ENCODE data around the gene CSRNP3. TPM values are rescaled to one million over a fixed set of nuclear protein-coding genes. Genes with fewer than 3 reads are reported as not detected.

CSRNP3 gene
- total RNA-seq, 1 donor from 2014 or later = 14.6 TPM

GRCh38 chr2:165508927-165509326 is 39.4 kb downstream of the CSRNP3 start:
- Mint-ChIP-seq H3K4me1 (ENCODE audit: unreplicated experiment) (no peaks in the 10 kb centered on the region), H3K27ac (ENCODE audit: unreplicated experiment) (no peak overlapping the region), H3K4me3 (ENCODE audit: unreplicated experiment) (no peak overlapping the region), H3K9me3 (ENCODE audit: unreplicated experiment) (no peaks in the 10 kb centered on the region), H3K36me3 (ENCODE audit: low read depth, unreplicated experiment) (peaks cover 6% of the 10 kb centered on the region), H3K27me3 (ENCODE audit: unreplicated experiment) (peaks cover 2% of the 10 kb centered on the region)
- TF ChIP-seq, protein P1, sequence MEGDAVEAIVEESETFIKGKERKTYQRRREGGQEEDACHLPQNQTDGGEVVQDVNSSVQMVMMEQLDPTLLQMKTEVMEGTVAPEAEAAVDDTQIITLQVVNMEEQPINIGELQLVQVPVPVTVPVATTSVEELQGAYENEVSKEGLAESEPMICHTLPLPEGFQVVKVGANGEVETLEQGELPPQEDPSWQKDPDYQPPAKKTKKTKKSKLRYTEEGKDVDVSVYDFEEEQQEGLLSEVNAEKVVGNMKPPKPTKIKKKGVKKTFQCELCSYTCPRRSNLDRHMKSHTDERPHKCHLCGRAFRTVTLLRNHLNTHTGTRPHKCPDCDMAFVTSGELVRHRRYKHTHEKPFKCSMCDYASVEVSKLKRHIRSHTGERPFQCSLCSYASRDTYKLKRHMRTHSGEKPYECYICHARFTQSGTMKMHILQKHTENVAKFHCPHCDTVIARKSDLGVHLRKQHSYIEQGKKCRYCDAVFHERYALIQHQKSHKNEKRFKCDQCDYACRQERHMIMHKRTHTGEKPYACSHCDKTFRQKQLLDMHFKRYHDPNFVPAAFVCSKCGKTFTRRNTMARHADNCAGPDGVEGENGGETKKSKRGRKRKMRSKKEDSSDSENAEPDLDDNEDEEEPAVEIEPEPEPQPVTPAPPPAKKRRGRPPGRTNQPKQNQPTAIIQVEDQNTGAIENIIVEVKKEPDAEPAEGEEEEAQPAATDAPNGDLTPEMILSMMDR (IDR thresholded peaks at IDR 0.05; ENCODE audit: unreplicated experiment) = no peak
- no peak for DNase-seq (ENCODE audit: low spot score)

DNA sequence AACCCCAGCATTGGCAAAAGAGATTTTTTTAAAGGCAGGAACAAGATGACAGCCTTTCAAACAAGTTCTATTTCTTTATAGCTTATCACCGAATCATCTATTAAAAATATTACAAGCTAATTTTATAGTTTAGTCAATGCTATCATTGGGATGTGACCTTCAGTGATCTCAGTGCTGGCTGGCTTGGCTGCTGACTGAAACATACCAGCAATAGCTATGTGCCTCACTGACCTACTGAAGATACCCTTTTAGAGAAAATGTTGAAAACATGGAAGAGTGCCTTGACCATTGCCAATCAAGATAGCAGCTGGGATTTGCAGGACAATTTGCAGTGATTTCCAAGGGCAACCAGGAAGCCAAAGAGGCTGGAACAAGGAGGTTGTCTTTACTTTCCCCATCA is 44.0 kb downstream of the CSRNP3 start:
- H3K4me3 Mint-ChIP-seq (ENCODE audit: unreplicated experiment) = no peak overlapping the region
- no peaks in the 10 kb centered on the region for H3K27me3 Mint-ChIP-seq (ENCODE audit: unreplicated experiment)
- H3K36me3 Mint-ChIP-seq (ENCODE audit: low read depth, unreplicated experiment) = peaks cover 5% of the 10 kb centered on the region
- H3K9me3 Mint-ChIP-seq (ENCODE audit: unreplicated experiment) = no peaks in the 10 kb centered on the region
- H3K4me1 Mint-ChIP-seq (ENCODE audit: unreplicated experiment) = no peaks in the 10 kb centered on the region
- no peak for DNase-seq (ENCODE audit: low spot score)
- no peak overlapping the region for H3K27ac Mint-ChIP-seq (ENCODE audit: unreplicated experiment)
- TF ChIP-seq, protein P1 (IDR thresholded peaks at IDR 0.05; ENCODE audit: unreplicated experiment) = no peak

GRCh38 chr2:165518611-165519010 is 49.1 kb downstream of the CSRNP3 start:
- TF ChIP-seq, protein P1 (IDR thresholded peaks at IDR 0.05; ENCODE audit: unreplicated experiment) = no peak

GRCh38 chr2:165522719-165523118 is 53.2 kb downstream of the CSRNP3 start:
- DNase-seq (ENCODE audit: low spot score) = no peak
- no peak overlapping the region for H3K27ac Mint-ChIP-seq (ENCODE audit: unreplicated experiment)
- TF ChIP-seq, protein P1 (IDR thresholded peaks at IDR 0.05; ENCODE audit: unreplicated experiment) = no peak
- no peaks in the 10 kb centered on the region for H3K4me1 Mint-ChIP-seq (ENCODE audit: unreplicated experiment)
- H3K4me3 Mint-ChIP-seq (ENCODE audit: unreplicated experiment) = no peak overlapping the region
- H3K9me3 Mint-ChIP-seq (ENCODE audit: unreplicated experiment) = no peaks in the 10 kb centered on the region
- no peaks in the 10 kb centered on the region for H3K27me3 Mint-ChIP-seq (ENCODE audit: unreplicated experiment)
- no peaks in the 10 kb centered on the region for H3K36me3 Mint-ChIP-seq (ENCODE audit: low read depth, unreplicated experiment)

More at GRCh38 chr2:165518611-165519010, 49.1 kb downstream of the CSRNP3 start:
- no peak overlapping the region for H3K4me3 Mint-ChIP-seq (ENCODE audit: unreplicated experiment)
- H3K36me3 Mint-ChIP-seq (ENCODE audit: low read depth, unreplicated experiment) = peaks cover 5% of the 10 kb centered on the region
- no peaks in the 10 kb centered on the region for H3K27me3 Mint-ChIP-seq (ENCODE audit: unreplicated experiment)
- H3K9me3 Mint-ChIP-seq (ENCODE audit: unreplicated experiment) = no peaks in the 10 kb centered on the region
- no peak overlapping the region for H3K27ac Mint-ChIP-seq (ENCODE audit: unreplicated experiment)
- DNase-seq (ENCODE audit: low spot score) = no peak
- no peaks in the 10 kb centered on the region for H3K4me1 Mint-ChIP-seq (ENCODE audit: unreplicated experiment)

GRCh38 chr2:165524720-165525119 is 55.2 kb downstream of the CSRNP3 start:
- peaks cover 5% of the 10 kb centered on the region for H3K36me3 Mint-ChIP-seq (ENCODE audit: low read depth, unreplicated experiment)
- no peak overlapping the region for H3K4me3 Mint-ChIP-seq (ENCODE audit: unreplicated experiment)
- H3K4me1 Mint-ChIP-seq (ENCODE audit: unreplicated experiment) = no peaks in the 10 kb centered on the region
- H3K27me3 Mint-ChIP-seq (ENCODE audit: unreplicated experiment) = no peaks in the 10 kb centered on the region
- TF ChIP-seq, protein P1 (IDR thresholded peaks at IDR 0.05; ENCODE audit: unreplicated experiment) = no peak
- DNase-seq (ENCODE audit: low spot score) = no peak
- no peak overlapping the region for H3K27ac Mint-ChIP-seq (ENCODE audit: unreplicated experiment)
- no peaks in the 10 kb centered on the region for H3K9me3 Mint-ChIP-seq (ENCODE audit: unreplicated experiment)
